K562 (cell line): ENCODE measurements around the gene PARP4. TPM values are rescaled to one million over a fixed set of nuclear protein-coding genes. Genes with fewer than 3 reads are reported as not detected.
A peak's percentile ranks its signal among the peaks of the same experiment; 100 is the strongest.

Experiments
- DIDO1 ChIP-seq: fragments of 450-650 bp; IDR thresholded peaks from 2 replicates; pipeline ENCODE4 v1.6.1; 2016; ENCODE audit warnings: low read depth, missing biosample characterization, missing genetic modification characterization
- ESRRB ChIP-seq: fragments of 250-450 bp; sonication (Bioruptor Pico); IDR thresholded peaks from 2 replicates; pipeline ENCODE4 v1.5.0; 2020; ENCODE audit warnings: mild to moderate bottlenecking, moderate library complexity, borderline replicate concordance
- FOXP1 ChIP-seq: sonication (generic); formaldehyde crosslinking; IDR thresholded peaks from 2 replicates; pipeline ENCODE4 v1.8.0; 2022; ENCODE audit warnings: mild to moderate bottlenecking, missing genetic modification reagents
- HDGF ChIP-seq: fragments of 450-650 bp; IDR thresholded peaks from 2 replicates; pipeline ENCODE4 v1.6.1; 2016
- HNRNPH1 ChIP-seq: fragments of 200-400 bp; formaldehyde crosslinking; optimal IDR thresholded peaks from 2 replicates; pipeline ENCODE3; 2017; ENCODE audit warnings: low read depth, mild to moderate bottlenecking, low read length, moderate library complexity
- MBD2 ChIP-seq: sonication (generic); IDR thresholded peaks from 2 replicates; pipeline ENCODE4 v1.6.1; 2016; ENCODE audit warnings: low read depth, borderline replicate concordance
- NCOA1 ChIP-seq: fragments of 450-650 bp; IDR thresholded peaks from 2 replicates; pipeline ENCODE4 v1.6.1; 2016; ENCODE audit warnings: low read depth
- NUFIP1 ChIP-seq: fragments of 450-650 bp; IDR thresholded peaks from 2 replicates; pipeline ENCODE4 v1.6.1; 2018; ENCODE audit not compliant: partially characterized antibody
- PHB2 ChIP-seq: fragments of 450-650 bp; IDR thresholded peaks from 2 replicates; pipeline ENCODE4 v1.6.1; 2017; ENCODE audit warnings: low read depth
- POLR3G ChIP-seq: IDR thresholded peaks from 2 replicates; pipeline ENCODE4 v1.6.1; 2011; ENCODE audit not compliant: insufficient read length, insufficient replicate concordance; ENCODE audit errors: extremely low read depth
- RBBP5 ChIP-seq: fragments of 200-600 bp; sonication (generic); IDR thresholded peaks from 2 replicates; pipeline ENCODE4 v1.6.1; 2012; ENCODE audit warnings: borderline replicate concordance, mild to moderate bottlenecking, low read length, control low read depth, inconsistent platforms; ENCODE audit not compliant: insufficient read depth, poor library complexity, severe bottlenecking
- RCOR1 ChIP-seq, 2 experiments: IDR thresholded peaks; 2 replicates each; pipeline ENCODE4 v1.6.1; 2012; ENCODE audit warnings: low read depth in 2 of 2, low read length in 2 of 2, borderline replicate concordance in 1 of 2, improper control_type of control experiment in 1 of 2
- SMAD1 ChIP-seq: fragments of 150-350 bp; IDR thresholded peaks from 2 replicates; pipeline ENCODE4 v1.6.1; 2014; ENCODE audit warnings: low read length, low read depth; ENCODE audit not compliant: partially characterized antibody
- SREBF2 ChIP-seq: sonication (generic); formaldehyde crosslinking; IDR thresholded peaks from 2 replicates; pipeline ENCODE4 v1.4.0; 2020; ENCODE audit warnings: mild to moderate bottlenecking, missing genetic modification reagents
- STAT5A ChIP-seq: IDR thresholded peaks from 2 replicates; pipeline ENCODE4 v1.6.1; 2012; ENCODE audit warnings: low read length, inconsistent platforms, borderline replicate concordance
- ZNF354B ChIP-seq: fragments of 250-450 bp; sonication (Bioruptor Pico); IDR thresholded peaks from 2 replicates; pipeline ENCODE4 v1.4.0; 2020
- ZNF444 ChIP-seq: fragments of 250-450 bp; sonication (Bioruptor Pico); IDR thresholded peaks from 2 replicates; pipeline ENCODE4 v1.4.0; 2020; ENCODE audit warnings: mild to moderate bottlenecking, moderate library complexity
- ZNF561 ChIP-seq: fragments of 450-650 bp; formaldehyde crosslinking; conservative IDR thresholded peaks from 2 replicates; pipeline ENCODE4 v1.4.0; 2020; ENCODE audit warnings: mild to moderate bottlenecking, moderate library complexity
- ZNF707 ChIP-seq: fragments of 250-450 bp; sonication (Bioruptor Pico); conservative IDR thresholded peaks from 2 replicates; pipeline ENCODE4 v1.8.0; 2022; ENCODE audit warnings: inconsistent platforms, mild to moderate bottlenecking, moderate library complexity
- ZNF830 ChIP-seq: fragments of 250-450 bp; sonication (Bioruptor Pico); IDR thresholded peaks from 2 replicates; pipeline ENCODE4 v1.5.0; 2021; ENCODE audit warnings: mild to moderate bottlenecking
- polyA plus RNA-seq, 8 experiments: library from polyadenylated mRNA; depleted of rRNA in 4 of 8; stranded (reverse) in 5 of 8; unstranded in 3 of 8; fragments of >200 nt; fragmentation: Nextera tagmentation in 2 of 8; fragmentation: Illumina TruSeq in 1 of 8; extraction: Ambion mirVana in 2 of 8; extraction: Trizol in 1 of 8; gene quantifications; 2 replicates each; pipeline versions ENCODE4 v1.2.1 to v1.2.3, GENCODE V29; 2011 to 2014; ENCODE audit warnings: inconsistent platforms in 1 of 8, missing spikeins in 1 of 8
- total RNA-seq, 7 experiments: library from RNA; depleted of rRNA in 6 of 7; stranded (reverse); fragments of >200 nt in 6 of 7; fragmentation: Illumina TruSeq in 2 of 7; extraction: Trizol in 2 of 7; gene quantifications; 2 replicates each; pipeline versions ENCODE4 v1.2.1 to v1.2.3, GENCODE V29; 2011 to 2021; ENCODE audit warnings: low replicate concordance in 1 of 7
- TF ChIP-seq, protein P1 (sequence below): fragments of 250-450 bp; sonication (Bioruptor Pico); IDR thresholded peaks from 2 replicates; pipeline ENCODE4 v1.5.0; 2022; ENCODE audit warnings: mild to moderate bottlenecking
- TF ChIP-seq, protein P2 (sequence below): fragments of 250-450 bp; sonication (Bioruptor Pico); IDR thresholded peaks from 2 replicates; pipeline ENCODE4 v1.5.0; 2020; ENCODE audit warnings: mild to moderate bottlenecking, borderline replicate concordance
- TF ChIP-seq, protein P3 (sequence below): fragments of 450-650 bp; IDR thresholded peaks from 2 replicates; pipeline ENCODE4 v1.7.1; 2018; ENCODE audit warnings: mild to moderate bottlenecking, low read depth; ENCODE audit not compliant: partially characterized antibody

PARP4 gene
- total and polyA plus RNA-seq, 9 of the 15 experiments (the other 6 are each of a cell fraction or from before 2014, with no cell fraction given), result 6.3 to 26.3 (median 18.8) TPM

GRCh38 chr13:24512197-24512907 is at the start of gene PARP4 (continued):
- TF ChIP-seq, protein P1, sequence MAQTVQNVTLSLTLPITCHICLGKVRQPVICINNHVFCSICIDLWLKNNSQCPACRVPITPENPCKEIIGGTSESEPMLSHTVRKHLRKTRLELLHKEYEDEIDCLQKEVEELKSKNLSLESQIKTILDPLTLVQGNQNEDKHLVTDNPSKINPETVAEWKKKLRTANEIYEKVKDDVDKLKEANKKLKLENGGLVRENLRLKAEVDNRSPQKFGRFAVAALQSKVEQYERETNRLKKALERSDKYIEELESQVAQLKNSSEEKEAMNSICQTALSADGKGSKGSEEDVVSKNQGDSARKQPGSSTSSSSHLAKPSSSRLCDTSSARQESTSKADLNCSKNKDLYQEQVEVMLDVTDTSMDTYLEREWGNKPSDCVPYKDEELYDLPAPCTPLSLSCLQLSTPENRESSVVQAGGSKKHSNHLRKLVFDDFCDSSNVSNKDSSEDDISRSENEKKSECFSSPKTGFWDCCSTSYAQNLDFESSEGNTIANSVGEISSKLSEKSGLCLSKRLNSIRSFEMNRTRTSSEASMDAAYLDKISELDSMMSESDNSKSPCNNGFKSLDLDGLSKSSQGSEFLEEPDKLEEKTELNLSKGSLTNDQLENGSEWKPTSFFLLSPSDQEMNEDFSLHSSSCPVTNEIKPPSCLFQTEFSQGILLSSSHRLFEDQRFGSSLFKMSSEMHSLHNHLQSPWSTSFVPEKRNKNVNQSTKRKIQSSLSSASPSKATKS, result no peak
- no peak for TF ChIP-seq POLR3G
- TF ChIP-seq FOXP1 (CRISPR knock-in tag), result no peak
- TF ChIP-seq ZNF354B (CRISPR knock-in tag), result no peak
- no peak; the same call in 1 of the 2 replicates for TF ChIP-seq NCOA1
- TF ChIP-seq HDGF, result no peak
- TF ChIP-seq ZNF707 (CRISPR knock-in tag), result no peak
- TF ChIP-seq SREBF2, result no peak
- no peak for TF ChIP-seq PHB2
- TF ChIP-seq STAT5A, result no peak
- TF ChIP-seq DIDO1 (tag), result no peak
- TF ChIP-seq ZNF561 (CRISPR knock-in tag), result no peak
- no peak for TF ChIP-seq NUFIP1
- no peak for TF ChIP-seq ZNF444 (CRISPR knock-in tag)
- no peak for TF ChIP-seq ESRRB
- TF ChIP-seq MBD2, result no peak
- TF ChIP-seq, protein P2, sequence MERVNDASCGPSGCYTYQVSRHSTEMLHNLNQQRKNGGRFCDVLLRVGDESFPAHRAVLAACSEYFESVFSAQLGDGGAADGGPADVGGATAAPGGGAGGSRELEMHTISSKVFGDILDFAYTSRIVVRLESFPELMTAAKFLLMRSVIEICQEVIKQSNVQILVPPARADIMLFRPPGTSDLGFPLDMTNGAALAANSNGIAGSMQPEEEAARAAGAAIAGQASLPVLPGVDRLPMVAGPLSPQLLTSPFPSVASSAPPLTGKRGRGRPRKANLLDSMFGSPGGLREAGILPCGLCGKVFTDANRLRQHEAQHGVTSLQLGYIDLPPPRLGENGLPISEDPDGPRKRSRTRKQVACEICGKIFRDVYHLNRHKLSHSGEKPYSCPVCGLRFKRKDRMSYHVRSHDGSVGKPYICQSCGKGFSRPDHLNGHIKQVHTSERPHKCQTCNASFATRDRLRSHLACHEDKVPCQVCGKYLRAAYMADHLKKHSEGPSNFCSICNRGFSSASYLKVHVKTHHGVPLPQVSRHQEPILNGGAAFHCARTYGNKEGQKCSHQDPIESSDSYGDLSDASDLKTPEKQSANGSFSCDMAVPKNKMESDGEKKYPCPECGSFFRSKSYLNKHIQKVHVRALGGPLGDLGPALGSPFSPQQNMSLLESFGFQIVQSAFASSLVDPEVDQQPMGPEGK (CRISPR knock-in tag), result no peak
- TF ChIP-seq RCOR1 (IDR thresholded peaks at IDR 0.05; ENCODE audit: borderline replicate concordance in 1 of 2, low read depth in 2 of 2, low read length in 2 of 2), result peak in 1 of 2 experiments; percentile 35; a peak in 1 of 4 replicates
- TF ChIP-seq HNRNPH1, result no peak
- TF ChIP-seq ZNF830, result no peak
- peak; percentile 83 for TF ChIP-seq RBBP5
- TF ChIP-seq SMAD1, result peak; percentile 9
- TF ChIP-seq, protein P3, sequence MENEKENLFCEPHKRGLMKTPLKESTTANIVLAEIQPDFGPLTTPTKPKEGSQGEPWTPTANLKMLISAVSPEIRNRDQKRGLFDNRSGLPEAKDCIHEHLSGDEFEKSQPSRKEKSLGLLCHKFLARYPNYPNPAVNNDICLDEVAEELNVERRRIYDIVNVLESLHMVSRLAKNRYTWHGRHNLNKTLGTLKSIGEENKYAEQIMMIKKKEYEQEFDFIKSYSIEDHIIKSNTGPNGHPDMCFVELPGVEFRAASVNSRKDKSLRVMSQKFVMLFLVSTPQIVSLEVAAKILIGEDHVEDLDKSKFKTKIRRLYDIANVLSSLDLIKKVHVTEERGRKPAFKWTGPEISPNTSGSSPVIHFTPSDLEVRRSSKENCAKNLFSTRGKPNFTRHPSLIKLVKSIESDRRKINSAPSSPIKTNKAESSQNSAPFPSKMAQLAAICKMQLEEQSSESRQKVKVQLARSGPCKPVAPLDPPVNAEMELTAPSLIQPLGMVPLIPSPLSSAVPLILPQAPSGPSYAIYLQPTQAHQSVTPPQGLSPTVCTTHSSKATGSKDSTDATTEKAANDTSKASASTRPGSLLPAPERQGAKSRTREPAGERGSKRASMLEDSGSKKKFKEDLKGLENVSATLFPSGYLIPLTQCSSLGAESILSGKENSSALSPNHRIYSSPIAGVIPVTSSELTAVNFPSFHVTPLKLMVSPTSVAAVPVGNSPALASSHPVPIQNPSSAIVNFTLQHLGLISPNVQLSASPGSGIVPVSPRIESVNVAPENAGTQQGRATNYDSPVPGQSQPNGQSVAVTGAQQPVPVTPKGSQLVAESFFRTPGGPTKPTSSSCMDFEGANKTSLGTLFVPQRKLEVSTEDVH, result no peak
